HepG2 (cell line): ENCODE results near the gene NYNRIN. TPM values are rescaled to one million over a fixed set of nuclear protein-coding genes. Genes with fewer than 3 reads are reported as not detected.

ENCODE experiments used
- ATF4 ChIP-seq, 2 experiments: fragments of 450-650 bp in 1 of 2; sonication (generic) in 1 of 2; formaldehyde crosslinking; IDR thresholded peaks; 2 replicates each; pipeline versions ENCODE4 v1.5.0 to v1.8.0; 2020 to 2022; ENCODE audit warnings: mild to moderate bottlenecking in 1 of 2, missing genetic modification reagents in 1 of 2
- ETV6 ChIP-seq: sonication (generic); formaldehyde crosslinking; conservative IDR thresholded peaks from 2 replicates; pipeline ENCODE4 v1.4.0; 2020; ENCODE audit warnings: missing genetic modification reagents
- GPBP1L1 ChIP-seq: sonication (generic); formaldehyde crosslinking; IDR thresholded peaks from 2 replicates; pipeline ENCODE4 v1.5.0; 2020; ENCODE audit warnings: mild to moderate bottlenecking, missing genetic modification reagents
- HOXA3 ChIP-seq: sonication (generic); formaldehyde crosslinking; IDR thresholded peaks from 2 replicates; pipeline ENCODE4 v1.5.0; 2020; ENCODE audit warnings: missing genetic modification reagents
- JDP2 ChIP-seq: sonication (generic); formaldehyde crosslinking; IDR thresholded peaks from 2 replicates; pipeline ENCODE4 v1.8.1; 2022; ENCODE audit warnings: missing genetic modification reagents, borderline replicate concordance
- NFKB2 ChIP-seq: sonication (generic); formaldehyde crosslinking; IDR thresholded peaks from 2 replicates; pipeline ENCODE4 v1.4.0; 2020; ENCODE audit warnings: missing genetic modification reagents, borderline replicate concordance
- NRL ChIP-seq: sonication (generic); formaldehyde crosslinking; IDR thresholded peaks from 2 replicates; pipeline ENCODE4 v1.5.0; 2020; ENCODE audit warnings: missing genetic modification reagents, mild to moderate bottlenecking, moderate library complexity, borderline replicate concordance
- RAD21 ChIP-seq: fragments of 450-650 bp; formaldehyde crosslinking; IDR thresholded peaks from 2 replicates; pipeline ENCODE4 v1.5.0; 2020; ENCODE audit warnings: mild to moderate bottlenecking
- RAD51 ChIP-seq: fragments of 450-650 bp; IDR thresholded peaks from 2 replicates; pipeline ENCODE4 v1.6.1; 2016; ENCODE audit warnings: borderline replicate concordance
- RBFOX2 ChIP-seq: fragments of 200-400 bp; formaldehyde crosslinking; IDR thresholded peaks from 2 replicates; pipeline ENCODE4 v1.6.1; 2017; ENCODE audit warnings: low read depth, mild to moderate bottlenecking, low read length
- TBP ChIP-seq: sonication (generic); formaldehyde crosslinking; IDR thresholded peaks from 2 replicates; pipeline ENCODE4 v1.5.0; 2020; ENCODE audit warnings: missing genetic modification reagents
- XRCC5 ChIP-seq: fragments of 200-400 bp; formaldehyde crosslinking; optimal IDR thresholded peaks from 2 replicates; pipeline ENCODE3; 2017; ENCODE audit warnings: mild to moderate bottlenecking, low read length
- YY1 ChIP-seq: IDR thresholded peaks from 2 replicates; pipeline ENCODE4 v1.6.1; 2011; ENCODE audit warnings: low read length, low read depth, moderate library complexity, mild to moderate bottlenecking; ENCODE audit not compliant: insufficient read depth, insufficient replicate concordance
- ZBTB7B ChIP-seq: sonication (generic); formaldehyde crosslinking; IDR thresholded peaks from 2 replicates; pipeline ENCODE4 v1.4.0; 2020; ENCODE audit warnings: missing genetic modification reagents
- ZNF24 ChIP-seq: fragments of 450-650 bp; IDR thresholded peaks from 2 replicates; pipeline ENCODE4 v1.6.1; 2017; ENCODE audit warnings: antibody characterized with exemption, mild to moderate bottlenecking
- ZNF260 ChIP-seq: sonication (generic); formaldehyde crosslinking; IDR thresholded peaks from 2 replicates; pipeline ENCODE4 v1.4.0; 2020; ENCODE audit warnings: missing genetic modification reagents, low read depth, mild to moderate bottlenecking, borderline replicate concordance
- ZNF33A ChIP-seq: sonication (generic); formaldehyde crosslinking; IDR thresholded peaks from 2 replicates; pipeline ENCODE4 v1.5.1; 2020; ENCODE audit warnings: missing genetic modification reagents, mild to moderate bottlenecking, moderate library complexity, borderline replicate concordance
- ZNF382 ChIP-seq: sonication (generic); formaldehyde crosslinking; IDR thresholded peaks from 2 replicates; pipeline ENCODE4 v1.5.0; 2020; ENCODE audit warnings: missing genetic modification reagents, mild to moderate bottlenecking, borderline replicate concordance
- ZNF430 ChIP-seq: sonication (generic); formaldehyde crosslinking; IDR thresholded peaks from 2 replicates; pipeline ENCODE4 v1.9.0; 2021; ENCODE audit warnings: mild to moderate bottlenecking, missing genetic modification reagents
- ZNF550 ChIP-seq: sonication (generic); formaldehyde crosslinking; IDR thresholded peaks from 2 replicates; pipeline ENCODE4 v1.4.0; 2020; ENCODE audit warnings: mild to moderate bottlenecking, missing genetic modification reagents, borderline replicate concordance
- ZNF564 ChIP-seq: sonication (generic); formaldehyde crosslinking; IDR thresholded peaks from 2 replicates; pipeline ENCODE4 v1.8.1; 2023; ENCODE audit warnings: mild to moderate bottlenecking, missing genetic modification reagents
- ZNF576 ChIP-seq: sonication (generic); formaldehyde crosslinking; IDR thresholded peaks from 2 replicates; pipeline ENCODE4 v1.4.0; 2020; ENCODE audit warnings: mild to moderate bottlenecking, missing genetic modification reagents
- ZNF75D ChIP-seq: sonication (generic); formaldehyde crosslinking; IDR thresholded peaks from 2 replicates; pipeline ENCODE4 v1.8.1; 2023; ENCODE audit warnings: missing genetic modification reagents, mild to moderate bottlenecking, borderline replicate concordance
- polyA plus RNA-seq, 8 experiments: library from polyadenylated mRNA; depleted of rRNA in 3 of 8; stranded (reverse) in 7 of 8; unstranded in 1 of 8; fragments of >200 nt; fragmentation: Illumina TruSeq in 4 of 8; extraction: Trizol in 4 of 8; gene quantifications; 2 replicates each; pipeline versions ENCODE4 v1.2.1 to v1.2.3, GENCODE V29; 2011 to 2016; ENCODE audit warnings: low read depth in 4 of 8, missing spikeins in 1 of 8, mixed read lengths in 1 of 8; ENCODE audit not compliant: insufficient read depth in 1 of 8
- total RNA-seq, 5 experiments: library from RNA; depleted of rRNA; stranded (reverse); fragments of >200 nt; fragmentation: Illumina TruSeq; extraction: Trizol; gene quantifications; 2 replicates each; pipeline ENCODE4 v1.2.3, GENCODE V29; 2016; ENCODE audit warnings: low read depth in 1 of 5
- TF ChIP-seq, protein P1 (sequence below): IDR thresholded peaks from 2 replicates; pipeline ENCODE4 v1.6.1; 2016; ENCODE audit warnings: mild to moderate bottlenecking, missing biosample characterization, missing genetic modification reagents
- TF ChIP-seq, protein P2 (sequence below): sonication (generic); formaldehyde crosslinking; IDR thresholded peaks from 2 replicates; pipeline ENCODE4 v1.8.1; 2023; ENCODE audit warnings: mild to moderate bottlenecking, missing genetic modification reagents, borderline replicate concordance
- TF ChIP-seq, protein P3 (sequence below): sonication (generic); formaldehyde crosslinking; IDR thresholded peaks from 2 replicates; pipeline ENCODE4 v1.4.0; 2020; ENCODE audit warnings: missing genetic modification reagents

The NYNRIN gene
- total and polyA plus RNA-seq, 2 of the 13 experiments (the other 11 are each of a cell fraction or from before 2014, with no cell fraction given): 0.63 to 1.1 TPM

GRCh38 chr14:24399999-24400718, 1.4 kb downstream of the NYNRIN start (continued):
- TF ChIP-seq, protein P1, sequence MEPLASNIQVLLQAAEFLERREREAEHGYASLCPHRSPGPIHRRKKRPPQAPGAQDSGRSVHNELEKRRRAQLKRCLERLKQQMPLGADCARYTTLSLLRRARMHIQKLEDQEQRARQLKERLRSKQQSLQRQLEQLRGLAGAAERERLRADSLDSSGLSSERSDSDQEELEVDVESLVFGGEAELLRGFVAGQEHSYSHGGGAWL (CRISPR knock-in tag): no peak
- no peak for TF ChIP-seq RAD51
- TF ChIP-seq HOXA3: no peak
- TF ChIP-seq ZBTB7B (CRISPR knock-in tag): peak; percentile 30
- TF ChIP-seq, protein P2, sequence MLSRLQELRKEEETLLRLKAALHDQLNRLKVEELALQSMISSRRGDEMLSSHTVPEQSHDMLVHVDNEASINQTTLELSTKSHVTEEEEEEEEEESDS (CRISPR knock-in tag): 0 out of 2 replicates have a peak, but pooled peaks have one; percentile 23
- no peak for TF ChIP-seq YY1
- TF ChIP-seq XRCC5: no peak
- TF ChIP-seq JDP2 (CRISPR knock-in tag): no peak
- TF ChIP-seq ZNF260 (CRISPR knock-in tag): no peak
- no peak for TF ChIP-seq RBFOX2
- TF ChIP-seq ZNF550 (CRISPR knock-in tag): 0 out of 2 replicates have a peak, but pooled peaks have one; percentile 60
- TF ChIP-seq ZNF382: no peak
- TF ChIP-seq ETV6 (CRISPR knock-in tag): no peak
- 0 out of 2 replicates have a peak, but pooled peaks have one; percentile 20 for TF ChIP-seq ZNF430 (CRISPR knock-in tag)
- TF ChIP-seq TBP: no peak
- TF ChIP-seq ZNF24: no peak
- no peak for TF ChIP-seq ZNF564 (CRISPR knock-in tag)
- TF ChIP-seq ZNF576 (CRISPR knock-in tag): no peak
- TF ChIP-seq, protein P3, sequence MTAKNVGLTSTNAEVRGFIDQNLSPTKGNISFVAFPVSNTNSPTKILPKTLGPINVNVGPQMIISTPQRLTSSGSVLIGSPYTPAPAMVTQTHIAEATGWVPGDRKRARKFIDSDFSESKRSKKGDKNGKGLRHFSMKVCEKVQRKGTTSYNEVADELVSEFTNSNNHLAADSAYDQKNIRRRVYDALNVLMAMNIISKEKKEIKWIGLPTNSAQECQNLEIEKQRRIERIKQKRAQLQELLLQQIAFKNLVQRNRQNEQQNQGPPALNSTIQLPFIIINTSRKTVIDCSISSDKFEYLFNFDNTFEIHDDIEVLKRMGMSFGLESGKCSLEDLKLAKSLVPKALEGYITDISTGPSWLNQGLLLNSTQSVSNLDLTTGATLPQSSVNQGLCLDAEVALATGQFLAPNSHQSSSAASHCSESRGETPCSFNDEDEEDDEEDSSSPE (CRISPR knock-in tag): no peak
- no peak for TF ChIP-seq ATF4 (CRISPR knock-in tag; IDR thresholded peaks at IDR 0.05)
- no peak for TF ChIP-seq NRL (CRISPR knock-in tag)
- peak; percentile 25; the same call in 1 of the 2 replicates for TF ChIP-seq NFKB2 (CRISPR knock-in tag)
- no peak for TF ChIP-seq RAD21
- no peak for TF ChIP-seq ZNF75D
- no peak for TF ChIP-seq GPBP1L1 (CRISPR knock-in tag)
- no peak for TF ChIP-seq ZNF33A (CRISPR knock-in tag)
